GM18498 (cell line): ENCODE data around the gene OLFML2A.
"Not testable (repeated sequence)": the region's sequence is repeated elsewhere in the genome, so short reads cannot be mapped to it uniquely, and the experiment has no call there.

Experiments
- ATAC-seq: cut with Tn5 transposase; IDR thresholded peaks from one replicate; pipeline ENCODE4 v1.9.1; 2021; ENCODE audit warnings: mild to moderate bottlenecking, moderate library complexity; ENCODE audit not compliant: unreplicated experiment

OLFML2A gene

GRCh38 chr9:124818431-124819281, 41.7 kb downstream of the OLFML2A start:
- ATAC-seq, result no peak

- no peak for ATAC-seq
Measured at GRCh38 chr9:124820698-124821623, 44.0 kb downstream of the OLFML2A start.

- ATAC-seq, result no peak
Measured at GRCh38 chr9:124828489-124829333, 51.8 kb downstream of the OLFML2A start.

- ATAC-seq, result no peak
Measured at GRCh38 chr9:124829334-124829669, 52.4 kb downstream of the OLFML2A start.

GRCh38 chr9:124830593-124830992, 53.7 kb downstream of the OLFML2A start:
- no peak for ATAC-seq

GRCh38 chr9:124831642-124832364, 54.9 kb downstream of the OLFML2A start:
- ATAC-seq, result no peak

GRCh38 chr9:124834591-124834990, 57.7 kb downstream of the OLFML2A start:
- no peak for ATAC-seq

GRCh38 chr9:124835026-124835557, 58.2 kb downstream of the OLFML2A start:
- ATAC-seq, result no peak

- not testable (repeated sequence) for ATAC-seq
Measured at GRCh38 chr9:124838132-124838531, 61.2 kb downstream of the OLFML2A start.

GRCh38 chr9:124838567-124839275, 61.8 kb downstream of the OLFML2A start:
- ATAC-seq, result not testable (repeated sequence)

GRCh38 chr9:124839612-124840299, 62.8 kb downstream of the OLFML2A start:
- ATAC-seq, result no peak

- no peak for ATAC-seq
Measured at GRCh38 chr9:124840300-124840833, 63.4 kb downstream of the OLFML2A start.

GRCh38 chr9:124841075-124841821, 64.3 kb downstream of the OLFML2A start:
- ATAC-seq, result no peak

GRCh38 chr9:124843456-124844034, 66.6 kb downstream of the OLFML2A start:
- ATAC-seq, result no peak

- ATAC-seq, result no peak
Measured at GRCh38 chr9:124844291-124844690, 67.4 kb downstream of the OLFML2A start.

- ATAC-seq, result not testable (repeated sequence)
Measured at GRCh38 chr9:124846467-124846866, 69.5 kb downstream of the OLFML2A start.

- no peak for ATAC-seq
Measured at GRCh38 chr9:124846969-124847368, 70.0 kb downstream of the OLFML2A start.
